AG04450 (cell line): ENCODE measurements around the gene GNAL. TPM values are rescaled to one million over a fixed set of nuclear protein-coding genes. Genes with fewer than 3 reads are reported as not detected.
"Not testable (repeated sequence)": the region's sequence is repeated elsewhere in the genome, so short reads cannot be mapped to it uniquely, and the experiment has no call there.

Experiments used
- CTCF ChIA-PET: fragments of 300-600, 350-600 bp; formaldehyde crosslinking; extraction: SDS; loops from one replicate; lab custom pipeline; 2022; ENCODE audit warnings: antibody characterized with exemption, inconsistent platforms; lab: Charles Lee
- POLR2A ChIA-PET: fragments of 350-600 bp; formaldehyde crosslinking; extraction: SDS; loops from one replicate; lab custom pipeline; 2021; ENCODE audit warnings: antibody characterized with exemption, inconsistent platforms; lab: Yijun Ruan, JAX
- DNase-seq: peaks from one replicate; pipeline ENCODE4 v3.0.0-alpha.2; 2011; ENCODE audit warnings: low read depth, low spot score
- H3K27ac ChIP-seq: one replicate; pipeline ENCODE4 v1.5.1; 2012; ENCODE audit warnings: low read depth, low read length, control low read depth
- H3K27me3 ChIP-seq: one replicate; pipeline ENCODE4 v1.6.0; 2012; ENCODE audit warnings: low read length; ENCODE audit not compliant: control insufficient read depth, insufficient read depth
- H3K4me3 ChIP-seq: 2 replicates; pipeline ENCODE4 v1.5.1; 2011; ENCODE audit warnings: mild to moderate bottlenecking, low read depth, low read length, control low read depth
- H3K9me3 ChIP-seq: 2 replicates; pipeline ENCODE4 v1.5.1; 2012; ENCODE audit warnings: low read length; ENCODE audit not compliant: control insufficient read depth, insufficient read depth
- polyA plus RNA-seq: library from polyadenylated mRNA; depleted of rRNA; stranded (reverse); fragments of >200 nt; gene quantifications from 2 replicates; pipeline ENCODE4 v1.2.3, GENCODE V29; 2011
- TF ChIP-seq, protein P1 (sequence below): IDR thresholded peaks from 2 replicates; pipeline ENCODE4 v1.5.1; 2011; ENCODE audit warnings: low read depth, low read length, control low read depth, inconsistent platforms

Gene GNAL
- polyA plus RNA-seq, 1 experiment, result 0.51 TPM

DNA sequence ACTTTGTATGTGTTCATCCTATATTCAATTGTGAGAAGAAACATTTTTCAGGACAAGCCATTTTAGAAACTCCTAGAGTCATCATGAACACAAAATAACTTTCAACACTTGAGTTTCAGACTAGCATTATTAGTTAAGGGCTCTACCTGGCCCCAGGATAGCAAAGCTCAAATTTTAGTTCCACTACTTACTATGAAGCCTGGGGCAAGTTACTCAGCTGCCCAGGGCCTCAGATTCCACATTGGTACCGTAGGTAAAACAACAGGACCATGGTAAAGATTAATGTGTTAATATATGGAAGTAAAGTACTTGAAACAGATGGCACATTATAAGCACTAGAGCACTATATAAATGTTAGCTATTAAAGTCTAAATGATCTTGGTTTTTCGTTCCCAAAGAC is 199.7 kb downstream of the GNAL start:
- no peak overlapping the region for H3K27ac ChIP-seq
- H3K27me3 ChIP-seq, result no peaks in the 10 kb centered on the region
- H3K4me3 ChIP-seq, result no peak overlapping the region
- TF ChIP-seq, protein P1, sequence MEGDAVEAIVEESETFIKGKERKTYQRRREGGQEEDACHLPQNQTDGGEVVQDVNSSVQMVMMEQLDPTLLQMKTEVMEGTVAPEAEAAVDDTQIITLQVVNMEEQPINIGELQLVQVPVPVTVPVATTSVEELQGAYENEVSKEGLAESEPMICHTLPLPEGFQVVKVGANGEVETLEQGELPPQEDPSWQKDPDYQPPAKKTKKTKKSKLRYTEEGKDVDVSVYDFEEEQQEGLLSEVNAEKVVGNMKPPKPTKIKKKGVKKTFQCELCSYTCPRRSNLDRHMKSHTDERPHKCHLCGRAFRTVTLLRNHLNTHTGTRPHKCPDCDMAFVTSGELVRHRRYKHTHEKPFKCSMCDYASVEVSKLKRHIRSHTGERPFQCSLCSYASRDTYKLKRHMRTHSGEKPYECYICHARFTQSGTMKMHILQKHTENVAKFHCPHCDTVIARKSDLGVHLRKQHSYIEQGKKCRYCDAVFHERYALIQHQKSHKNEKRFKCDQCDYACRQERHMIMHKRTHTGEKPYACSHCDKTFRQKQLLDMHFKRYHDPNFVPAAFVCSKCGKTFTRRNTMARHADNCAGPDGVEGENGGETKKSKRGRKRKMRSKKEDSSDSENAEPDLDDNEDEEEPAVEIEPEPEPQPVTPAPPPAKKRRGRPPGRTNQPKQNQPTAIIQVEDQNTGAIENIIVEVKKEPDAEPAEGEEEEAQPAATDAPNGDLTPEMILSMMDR, result no peak
- no peak for DNase-seq
- no peaks in the 10 kb centered on the region for H3K9me3 ChIP-seq
- ChIA-PET POLR2A (no interaction called here), CTCF (interaction anchor here (0.7 to 0.9 kb wide), 2 partner anchors 106 to 233 kb away, joined by 4 read pairs; no protein-coding TSS in a partner anchor)

DNA sequence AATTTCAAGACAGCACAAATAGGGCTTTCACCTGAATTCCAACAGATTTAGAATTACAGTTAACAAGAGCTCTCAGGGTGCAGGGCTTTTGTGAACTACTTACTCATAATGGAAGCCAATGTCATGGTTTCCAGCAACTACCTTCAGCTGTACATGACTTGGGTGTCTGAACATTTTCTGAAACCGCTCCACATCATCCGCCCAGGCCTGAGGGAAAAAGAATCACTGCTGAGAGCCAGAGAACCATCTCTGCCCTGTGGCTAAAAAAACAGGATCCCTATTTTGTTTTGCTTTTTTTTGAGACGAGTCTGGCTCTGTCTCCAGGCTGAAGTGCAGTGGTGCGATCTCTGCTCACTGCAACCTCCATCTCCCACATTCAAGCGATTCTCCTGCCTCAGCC is 200.2 kb downstream of the GNAL start:
- H3K27ac ChIP-seq, result no peak overlapping the region
- POLR2A ChIA-PET, result no interaction called here
- no peak overlapping the region for H3K4me3 ChIP-seq
- DNase-seq, result no peak
- TF ChIP-seq, protein P1, result no peak
- no peaks in the 10 kb centered on the region for H3K9me3 ChIP-seq
- CTCF ChIA-PET, result interaction anchor here (0.7 to 0.9 kb wide), 2 partner anchors 106 to 234 kb away, joined by 4 read pairs; no protein-coding TSS in a partner anchor
- no peaks in the 10 kb centered on the region for H3K27me3 ChIP-seq

DNA sequence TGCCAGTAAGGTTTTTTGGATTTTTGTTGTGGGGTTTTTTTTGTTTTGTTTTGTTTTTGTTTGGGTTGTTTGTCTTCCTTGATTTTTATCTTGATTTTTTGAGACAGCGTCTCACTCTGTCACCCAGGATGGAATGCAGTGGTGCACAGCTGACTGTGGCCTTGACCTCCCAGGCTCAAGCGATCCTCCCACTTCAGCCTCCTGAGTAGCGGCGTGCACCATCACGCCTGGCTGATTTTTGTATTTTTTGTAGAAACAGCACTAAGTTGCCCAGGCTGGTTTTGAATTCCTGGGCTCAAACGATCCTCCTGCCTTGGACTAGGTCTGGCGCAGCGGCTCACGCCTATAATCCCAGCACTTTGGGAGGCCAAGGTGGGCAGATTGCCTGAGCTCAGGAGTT is 202.7 kb downstream of the GNAL start:
- POLR2A ChIA-PET, result no interaction called here
- H3K27me3 ChIP-seq, result no peaks in the 10 kb centered on the region
- H3K9me3 ChIP-seq, result no peaks in the 10 kb centered on the region
- no peak overlapping the region for H3K4me3 ChIP-seq
- CTCF ChIA-PET, result no interaction called here
- no peak for DNase-seq
- H3K27ac ChIP-seq, result no peak overlapping the region
- TF ChIP-seq, protein P1, result no peak

DNA sequence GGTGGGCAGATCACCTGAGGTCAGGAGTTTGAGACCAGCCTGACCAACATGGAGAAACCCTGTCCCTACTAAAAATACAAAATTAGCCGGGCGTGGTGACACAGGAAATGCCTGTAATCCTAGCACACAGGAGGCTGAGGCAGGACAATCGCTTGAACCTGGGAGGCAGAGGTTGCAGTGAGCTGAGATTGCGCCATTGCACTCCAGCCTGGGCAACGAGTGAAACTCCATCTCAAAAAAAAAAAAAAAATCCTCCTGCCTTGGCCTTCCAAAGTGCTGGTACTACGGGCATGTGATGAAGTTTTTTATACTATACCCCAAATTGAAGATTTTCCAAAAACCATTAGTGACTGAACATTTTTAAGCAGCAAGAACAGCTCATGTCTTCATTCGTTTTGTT is 203.4 kb downstream of the GNAL start:
- CTCF ChIA-PET, H3K9me3 ChIP-seq, DNase-seq, H3K4me3 ChIP-seq, H3K27ac ChIP-seq, H3K27me3 ChIP-seq: not testable (repeated sequence)
- POLR2A ChIA-PET, result interaction anchor here (0.6 kb wide), 1 partner anchor 176 kb away, joined by 3 read pairs; no protein-coding TSS in a partner anchor

DNA sequence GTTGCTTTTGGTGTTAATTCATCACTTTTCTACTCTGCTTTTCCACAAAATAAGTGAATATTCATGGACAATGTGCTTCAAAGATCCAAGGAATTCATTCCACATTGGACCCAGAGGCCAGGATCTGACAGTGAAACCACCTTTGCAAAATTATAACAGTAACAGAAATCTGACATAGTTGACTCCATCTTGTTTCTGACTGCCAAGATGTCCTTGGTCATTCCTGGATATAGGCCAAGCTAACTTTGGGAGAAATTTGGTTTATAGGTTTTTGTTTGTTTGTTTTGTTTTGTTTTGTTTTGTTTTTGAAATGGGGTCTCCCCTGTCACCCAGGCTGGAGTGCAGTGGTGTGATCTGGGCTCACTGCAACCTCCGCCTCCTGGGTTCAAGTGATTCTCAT is 208.7 kb downstream of the GNAL start:
- ChIA-PET CTCF (no interaction called here), POLR2A (no interaction called here)
- Histone ChIP-seq H3K4me3 (no peak overlapping the region), H3K27me3 (no peaks in the 10 kb centered on the region), H3K27ac (no peak overlapping the region), H3K9me3 (no peaks in the 10 kb centered on the region)
- no peak for DNase-seq
- TF ChIP-seq, protein P1, result no peak
